Measurements from ENCODE around the gene ATP6AP2. TPM values are rescaled to one million over a fixed set of nuclear protein-coding genes. Genes with fewer than 3 reads are reported as not detected.

ATP6AP2 gene
- polyA plus RNA-seq, 1 of the 3 experiments (the other 2 are of a cell fraction): 160 TPM

- no peak for TF ChIP-seq FOXM1 (IDR thresholded peaks at IDR 0.05; ENCODE audit: low read depth)
- TF ChIP-seq RCOR1 (IDR thresholded peaks at IDR 0.05; ENCODE audit: low read length): peak; percentile 67
- peak; percentile 69 for TF ChIP-seq NFIC (IDR thresholded peaks at IDR 0.05; ENCODE audit: borderline replicate concordance)
- TF ChIP-seq USF1 (IDR thresholded peaks at IDR 0.05; ENCODE audit: borderline replicate concordance, low read depth): no peak
- TF ChIP-seq FOSL2 (IDR thresholded peaks at IDR 0.05; ENCODE audit: borderline replicate concordance, low read depth): no peak
- no peak for TF ChIP-seq GABPA (IDR thresholded peaks at IDR 0.05; ENCODE audit: low read depth)
- TF ChIP-seq MAX (IDR thresholded peaks at IDR 0.05; ENCODE audit: low read depth): no peak
- TF ChIP-seq RXRA (IDR thresholded peaks at IDR 0.05; ENCODE audit: borderline replicate concordance, low read depth): no peak
- TF ChIP-seq PBX3 (IDR thresholded peaks at IDR 0.05): no peak
- TF ChIP-seq MEF2A (IDR thresholded peaks at IDR 0.05; ENCODE audit: borderline replicate concordance, low read depth): no peak
- TF ChIP-seq SIN3A (IDR thresholded peaks at IDR 0.05; ENCODE audit: borderline replicate concordance, low read depth, low read length): no peak
- TF ChIP-seq USF2 (IDR thresholded peaks at IDR 0.05; ENCODE audit: borderline replicate concordance, low read depth, low read length): no peak
- TF ChIP-seq CTCF (IDR thresholded peaks at IDR 0.05): no peak
Observed at GRCh38 chrX:40550066-40550465, 30.7 kb upstream of the ATP6AP2 start (continued).

- no peaks in the 10 kb centered on the region for H3K9me2 ChIP-seq
- H3K4me1 ChIP-seq (ENCODE audit: control insufficient read depth in 1 of 2, insufficient read depth in 2 of 2, low read depth in 1 of 2, low read length in 1 of 2): peaks cover 0 to 4% of the 10 kb centered on the region in 2 experiments; a peak in 1 of 4 replicates
- 37% methylated on average over 5 of the region's 5 CpGs for WGBS (ENCODE audit: low lambda C conversion rate)
- H3F3A ChIP-seq (replicated peaks; ENCODE audit: insufficient read depth): no peaks in the 10 kb centered on the region
- no peaks in the 10 kb centered on the region for H3K9me3 ChIP-seq
- ChIA-PET POLR2A (no interaction called here), CTCF (interaction anchor here (1.1 to 1.3 kb wide), 2 partner anchors 455 to 739 kb away, joined by 3 to 4 read pairs; partner anchors contain the start of gene BCOR)
- DNase-seq: no peak
- H3K4me2 ChIP-seq: no peak overlapping the region
- H3K79me2 ChIP-seq (ENCODE audit: insufficient read depth): no peaks in the 10 kb centered on the region
- no peaks in the 10 kb centered on the region for H4K20me1 ChIP-seq (ENCODE audit: insufficient read depth)
- H3K9ac ChIP-seq: no peak overlapping the region
- no peaks in the 10 kb centered on the region for H3K36me3 ChIP-seq (replicated peaks in 1 of 2; ENCODE audit: control insufficient read depth in 1 of 2, insufficient read depth in 2 of 2, low read length in 1 of 2)
- H3K27ac ChIP-seq (ENCODE audit: low read depth in 2 of 2, low read length in 1 of 2): peak overlapping the region in 1 of 2 experiments; percentile 20; a peak in 1 of 4 replicates
- H3K4me3 ChIP-seq (ENCODE audit: low read depth in 2 of 2, low read length in 1 of 2): no peak overlapping the region
- peaks cover 37% of the 10 kb centered on the region for H3K27me3 ChIP-seq (ENCODE audit: insufficient read depth)
- H2AFZ ChIP-seq (ENCODE audit: low read depth): no peak overlapping the region
- TF ChIP-seq SMC3 (IDR thresholded peaks at IDR 0.05; ENCODE audit: low read depth, low read length) (peak; percentile 32; the same call in 1 of the 2 replicates), EP300 (IDR thresholded peaks at IDR 0.05; ENCODE audit: borderline replicate concordance in 1 of 2, low read depth in 1 of 2, low read length in 1 of 2) (no peak), IRF3 (IDR thresholded peaks at IDR 0.05; ENCODE audit: low read depth, low read length) (no peak), GATA2 (CRISPR knock-in tag; IDR thresholded peaks at IDR 0.05) (no peak), TEAD4 (IDR thresholded peaks at IDR 0.05; ENCODE audit: borderline replicate concordance, insufficient read depth) (no peak), REST (IDR thresholded peaks at IDR 0.05; ENCODE audit: low read depth, low read length) (no peak), GABPA (IDR thresholded peaks at IDR 0.05; ENCODE audit: low read depth) (no peak), RAD21 (IDR thresholded peaks at IDR 0.05; ENCODE audit: low read length) (peak; percentile 64)
Observed at GRCh38 chrX:40552768-40553167, 28.0 kb upstream of the ATP6AP2 start.
